Neural progenitor cell (in vitro differentiated cells): ENCODE measurements around the gene TRIO. TPM values are rescaled to one million over a fixed set of nuclear protein-coding genes. Genes with fewer than 3 reads are reported as not detected.

ENCODE experiments used
- DNase-seq: peaks from one replicate; pipeline ENCODE4 v3.0.0-alpha.2; 2016; ENCODE audit warnings: low spot score
- H2AFZ ChIP-seq: fragments of 200-600 bp; sonication (generic); replicated peaks from 2 replicates; pipeline ENCODE4 v1.6.1; 2016; ENCODE audit warnings: antibody characterized with exemption
- H3F3A ChIP-seq: fragments of 200-600 bp; sonication (generic); 2 replicates; pipeline ENCODE4 v1.6.1; 2016; ENCODE audit warnings: antibody characterized with exemption, low read depth
- H3K27ac ChIP-seq: fragments of 200-600 bp; sonication (generic); 2 replicates; pipeline ENCODE4 v1.5.1; 2016; ENCODE audit warnings: mild to moderate bottlenecking
- H3K27me3 ChIP-seq: fragments of 200-600 bp; sonication (generic); 2 replicates; pipeline ENCODE4 v1.6.1; 2016; ENCODE audit warnings: mild to moderate bottlenecking, moderate library complexity
- H3K36me3 ChIP-seq: fragments of 200-600 bp; sonication (generic); 2 replicates; pipeline ENCODE4 v1.5.1; 2016
- H3K4me1 ChIP-seq: fragments of 200-600 bp; sonication (generic); 2 replicates; pipeline ENCODE4 v1.6.1; 2016; ENCODE audit warnings: mixed run types
- H3K4me2 ChIP-seq: fragments of 200-600 bp; sonication (generic); 2 replicates; pipeline ENCODE4 v1.6.1; 2016
- H3K4me3 ChIP-seq: fragments of 200-600 bp; sonication (generic); 2 replicates; pipeline ENCODE4 v1.5.1; 2016
- H3K79me2 ChIP-seq: fragments of 200-600 bp; sonication (generic); 2 replicates; pipeline ENCODE4 v1.6.1; 2016; ENCODE audit warnings: low read depth
- H3K9ac ChIP-seq: fragments of 200-600 bp; sonication (generic); 2 replicates; pipeline ENCODE4 v1.6.1; 2016
- H3K9me3 ChIP-seq: fragments of 200-600 bp; sonication (generic); 2 replicates; pipeline ENCODE4 v1.5.1; 2016; ENCODE audit warnings: low read depth
- H4K20me1 ChIP-seq: fragments of 200-600 bp; sonication (generic); 2 replicates; pipeline ENCODE4 v1.6.1; 2016; ENCODE audit warnings: low read depth
- H3K27ac Mint-ChIP-seq: 3 replicates; pipeline ENCODE4 v1.8.0; 2021; ENCODE audit warnings: mixed read lengths
- H3K27me3 Mint-ChIP-seq: 2 replicates; pipeline ENCODE4 v1.8.0; 2022; ENCODE audit warnings: low read depth, mild to moderate bottlenecking, inconsistent platforms, moderate library complexity, mixed read lengths; ENCODE audit not compliant: insufficient read depth
- H3K36me3 Mint-ChIP-seq: 3 replicates; pipeline ENCODE4 v1.8.0; 2021; ENCODE audit warnings: mixed read lengths
- H3K4me1 Mint-ChIP-seq: 3 replicates; pipeline ENCODE4 v1.8.0; 2021; ENCODE audit warnings: mixed read lengths
- H3K4me3 Mint-ChIP-seq: 3 replicates; pipeline ENCODE4 v1.8.0; 2021; ENCODE audit warnings: mild to moderate bottlenecking, moderate library complexity, mixed read lengths
- H3K9me3 Mint-ChIP-seq: 3 replicates; pipeline ENCODE4 v1.8.0; 2020; ENCODE audit warnings: mixed read lengths
- EZH2 ChIP-seq: fragments of 200-600 bp; sonication (generic); IDR thresholded peaks from 2 replicates; pipeline ENCODE4 v1.6.1; 2017; ENCODE audit warnings: antibody characterized with exemption, mild to moderate bottlenecking, moderate library complexity
- EZH2phosphoT487 ChIP-seq: fragments of 200-600 bp; sonication (generic); IDR thresholded peaks from 2 replicates; pipeline ENCODE4 v1.6.1; 2017; ENCODE audit warnings: antibody characterized with exemption
- total RNA-seq: library from RNA; depleted of rRNA; stranded (reverse); fragments of >200 nt; gene quantifications from 2 replicates; pipeline ENCODE4 v1.2.3, GENCODE V29; 2015; ENCODE audit warnings: low replicate concordance
- TF ChIP-seq, protein P1 (sequence below): fragments of 200-600 bp; sonication (generic); IDR thresholded peaks from 2 replicates; pipeline ENCODE4 v1.5.1; 2017; ENCODE audit warnings: antibody characterized with exemption, mild to moderate bottlenecking

Gene TRIO
- total RNA-seq, 1 donor from 2014 or later = 84.7 TPM

DNA sequence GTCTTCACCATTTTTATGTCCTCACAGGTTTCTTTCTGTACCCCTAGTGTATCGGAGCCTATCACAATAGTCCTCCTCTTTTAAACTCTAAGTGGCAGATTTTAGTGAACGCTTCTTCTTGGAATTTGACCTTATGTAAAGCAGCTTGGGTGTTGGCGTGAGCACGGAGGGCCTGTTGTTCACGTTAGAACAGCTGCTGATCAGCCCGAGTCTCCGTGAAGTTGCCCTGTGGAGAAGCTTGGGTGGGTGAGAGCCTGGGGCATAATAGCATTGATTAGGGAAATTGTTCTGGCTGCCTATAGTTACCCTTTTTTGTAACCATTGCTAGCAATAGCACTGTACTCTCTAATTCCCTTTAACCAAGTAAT is 271.5 kb downstream of the TRIO start:
- Mint-ChIP-seq H3K4me3 (peak overlapping the region; percentile 9), H3K9me3 (no peaks in the 10 kb centered on the region), H3K27me3 (peaks cover 9% of the 10 kb centered on the region), H3K36me3 (peaks cover 48% of the 10 kb centered on the region), H3K4me1 (peaks cover 67% of the 10 kb centered on the region), H3K27ac (peak overlapping the region; percentile 97)
- Histone ChIP-seq H3K9ac (no peak overlapping the region), H3K27me3 (no peaks in the 10 kb centered on the region), H3K4me2 (no peak overlapping the region), H2AFZ (no peak overlapping the region), H3K4me1 (peaks cover 41% of the 10 kb centered on the region), H3K36me3 (no peaks in the 10 kb centered on the region), H3K4me3 (no peak overlapping the region), H3K9me3 (no peaks in the 10 kb centered on the region), H4K20me1 (no peaks in the 10 kb centered on the region), H3F3A (peaks cover 4% of the 10 kb centered on the region), H3K27ac (no peak overlapping the region), H3K79me2 (no peaks in the 10 kb centered on the region)
- TF ChIP-seq EZH2phosphoT487 = no peak
- no peak for TF ChIP-seq EZH2
- TF ChIP-seq, protein P1, sequence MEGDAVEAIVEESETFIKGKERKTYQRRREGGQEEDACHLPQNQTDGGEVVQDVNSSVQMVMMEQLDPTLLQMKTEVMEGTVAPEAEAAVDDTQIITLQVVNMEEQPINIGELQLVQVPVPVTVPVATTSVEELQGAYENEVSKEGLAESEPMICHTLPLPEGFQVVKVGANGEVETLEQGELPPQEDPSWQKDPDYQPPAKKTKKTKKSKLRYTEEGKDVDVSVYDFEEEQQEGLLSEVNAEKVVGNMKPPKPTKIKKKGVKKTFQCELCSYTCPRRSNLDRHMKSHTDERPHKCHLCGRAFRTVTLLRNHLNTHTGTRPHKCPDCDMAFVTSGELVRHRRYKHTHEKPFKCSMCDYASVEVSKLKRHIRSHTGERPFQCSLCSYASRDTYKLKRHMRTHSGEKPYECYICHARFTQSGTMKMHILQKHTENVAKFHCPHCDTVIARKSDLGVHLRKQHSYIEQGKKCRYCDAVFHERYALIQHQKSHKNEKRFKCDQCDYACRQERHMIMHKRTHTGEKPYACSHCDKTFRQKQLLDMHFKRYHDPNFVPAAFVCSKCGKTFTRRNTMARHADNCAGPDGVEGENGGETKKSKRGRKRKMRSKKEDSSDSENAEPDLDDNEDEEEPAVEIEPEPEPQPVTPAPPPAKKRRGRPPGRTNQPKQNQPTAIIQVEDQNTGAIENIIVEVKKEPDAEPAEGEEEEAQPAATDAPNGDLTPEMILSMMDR = no peak
- no peak for DNase-seq

DNA sequence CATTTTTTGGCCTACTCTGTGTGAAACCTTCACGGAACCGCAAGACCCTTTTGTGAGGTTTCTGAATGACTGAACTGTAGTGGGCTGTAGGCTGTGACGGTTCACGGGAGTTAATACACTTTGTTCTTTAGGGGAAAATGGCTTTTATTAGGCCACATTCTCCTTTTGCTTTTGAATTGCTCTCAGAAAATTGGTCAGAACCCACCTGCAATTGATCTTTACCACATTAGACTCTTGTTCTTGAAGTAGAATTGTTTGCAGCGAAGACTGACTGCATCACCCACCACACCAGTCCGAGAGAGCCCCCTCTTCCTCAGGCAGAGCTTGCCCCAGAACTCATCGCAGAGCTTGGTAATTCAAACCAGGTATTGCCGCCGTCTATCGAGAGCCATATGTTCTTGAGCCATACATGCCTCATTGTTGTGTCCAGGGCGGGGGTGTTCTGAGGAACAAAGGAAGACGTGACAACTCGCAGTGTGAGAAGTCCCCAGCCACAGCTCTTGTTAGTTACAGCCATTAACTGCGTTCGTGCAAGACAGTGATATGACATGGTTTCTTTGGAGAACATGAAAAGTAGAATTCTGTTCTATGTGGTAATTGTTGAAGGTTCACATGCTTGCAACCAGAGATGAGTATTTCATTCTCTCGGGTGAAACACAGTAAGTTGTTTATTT is 272.0 kb downstream of the TRIO start:
- Mint-ChIP-seq H3K27me3 (peaks cover 7% of the 10 kb centered on the region), H3K27ac (peak overlapping the region; percentile 97), H3K4me1 (peaks cover 66% of the 10 kb centered on the region), H3K4me3 (no peak overlapping the region), H3K36me3 (peaks cover 51% of the 10 kb centered on the region), H3K9me3 (no peaks in the 10 kb centered on the region)
- no peak for DNase-seq
- Histone ChIP-seq H2AFZ (no peak overlapping the region), H3K27ac (no peak overlapping the region), H3K9ac (no peak overlapping the region), H3F3A (peaks cover 4% of the 10 kb centered on the region), H3K9me3 (no peaks in the 10 kb centered on the region), H4K20me1 (no peaks in the 10 kb centered on the region), H3K4me2 (no peak overlapping the region), H3K4me1 (peaks cover 41% of the 10 kb centered on the region), H3K36me3 (no peaks in the 10 kb centered on the region), H3K4me3 (no peak overlapping the region), H3K79me2 (no peaks in the 10 kb centered on the region), H3K27me3 (no peaks in the 10 kb centered on the region)
- TF ChIP-seq, protein P1 = no peak
- TF ChIP-seq EZH2 (no peak), EZH2phosphoT487 (no peak)

DNA sequence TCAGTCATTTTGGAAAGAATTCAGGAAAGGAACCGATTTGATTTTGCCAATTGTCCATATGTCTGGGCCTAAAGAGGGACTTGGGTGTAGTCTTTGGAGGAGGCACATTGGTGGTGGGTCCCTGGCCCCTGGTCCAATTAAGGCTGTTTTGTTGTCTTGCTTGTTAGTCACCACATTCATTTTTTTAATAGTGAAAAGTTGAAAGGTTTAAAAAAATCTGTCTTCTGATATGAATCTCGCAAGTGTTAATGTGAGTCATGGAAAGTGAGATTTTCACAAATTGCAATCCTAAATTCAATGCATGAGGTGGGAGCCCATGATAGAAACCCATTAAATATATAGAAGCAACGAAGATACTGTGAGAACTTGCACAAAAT is 272.5 kb downstream of the TRIO start:
- no peak overlapping the region for H3K27ac Mint-ChIP-seq
- Histone ChIP-seq H3K79me2 (no peaks in the 10 kb centered on the region), H4K20me1 (no peaks in the 10 kb centered on the region), H3K36me3 (no peaks in the 10 kb centered on the region), H3K4me2 (no peak overlapping the region), H3F3A (peaks cover 4% of the 10 kb centered on the region), H3K4me1 (peaks cover 41% of the 10 kb centered on the region), H3K27me3 (no peaks in the 10 kb centered on the region), H3K9me3 (no peaks in the 10 kb centered on the region), H3K9ac (no peak overlapping the region), H3K27ac (no peak overlapping the region), H3K4me3 (no peak overlapping the region), H2AFZ (no peak overlapping the region)
- H3K9me3 Mint-ChIP-seq = no peaks in the 10 kb centered on the region
- H3K27me3 Mint-ChIP-seq = peaks cover 6% of the 10 kb centered on the region
- TF ChIP-seq EZH2 (no peak), EZH2phosphoT487 (no peak)
- TF ChIP-seq, protein P1 = no peak
- H3K4me3 Mint-ChIP-seq = peak overlapping the region; percentile 33
- DNase-seq = no peak
- H3K36me3 Mint-ChIP-seq = peaks cover 51% of the 10 kb centered on the region
- H3K4me1 Mint-ChIP-seq = peaks cover 62% of the 10 kb centered on the region
